ENCODE data around the gene CIITA. TPM values are rescaled to one million over a fixed set of nuclear protein-coding genes. Genes with fewer than 3 reads are reported as not detected.

The CIITA gene
- total and polyA plus RNA-seq, 9 of the 15 experiments (the other 6 are each of a cell fraction or from before 2014, with no cell fraction given): 0.01 to 0.20 (median 0.11) TPM; not detected in 4

GRCh38 chr16:10921536-10922327 is 44.7 kb downstream of the CIITA start:
- Histone ChIP-seq H3K27me3 (ENCODE audit: control insufficient read depth in 2 of 2, insufficient read depth in 2 of 2, low read length in 2 of 2) (no peaks in the 10 kb centered on the region), H3K36me3 (ENCODE audit: control insufficient read depth, insufficient read depth, low read length) (peaks cover under 1% of the 10 kb centered on the region; the same call in 1 of the 3 replicates), H3K9me1 (ENCODE audit: control insufficient read depth, insufficient read depth, low read length) (no peaks in the 10 kb centered on the region), H3K79me2 (ENCODE audit: control insufficient read depth, insufficient read depth, low read length) (no peaks in the 10 kb centered on the region), H3K4me3 (no peak overlapping the region), H3K4me1 (replicated peaks in 1 of 2; ENCODE audit: control insufficient read depth in 2 of 2, insufficient read depth in 2 of 2, low read length in 2 of 2) (peaks cover 3 to 13% of the 10 kb centered on the region in 2 experiments; a peak in 2 of 5 replicates), H4K20me1 (replicated peaks; ENCODE audit: control insufficient read depth, insufficient read depth, low read length) (no peaks in the 10 kb centered on the region; the same call in 1 of the 2 replicates), H3K9ac (ENCODE audit: insufficient read depth in 1 of 2, low read depth in 2 of 2, low read length in 2 of 2) (0 out of 4 replicates have a peak overlapping the region, but pooled peaks of 1 of the 2 experiments have one; percentile 15), H3K27ac (ENCODE audit: extremely low read depth, low read depth, low read length) (no peak overlapping the region), H3K9me3 (replicated peaks; ENCODE audit: control insufficient read depth, insufficient read depth, low read depth, low read length) (no peaks in the 10 kb centered on the region), H3K4me2 (ENCODE audit: insufficient read depth, low read length) (no peak overlapping the region), H2AFZ (ENCODE audit: low read depth, low read length) (no peak overlapping the region)
- in situ Hi-C loops (cut with MboI): no loop called here
- intact Hi-C loops (cut with micrococcal nuclease): no loop called here
- BruUV-seq (replicated peaks): no TSS peak
- CTCF ChIA-PET (ENCODE audit: low intra/inter-chr PET ratio): no interaction called here
- 71% methylated on average over 10 of the region's 10 CpGs for WGBS (ENCODE audit: insufficient coverage, low coverage, missing lambda C conversion rate)
- DNase-seq (ENCODE audit: extremely low read depth in 1 of 4, low spot score in 3 of 4): no peak
- no peak for FAIRE-seq
- POLR2A ChIA-PET: interaction anchor here (0.6 to 1.2 kb wide), 5 partner anchors 14 to 334 kb away, joined by 3 to 5 read pairs (median 3); partner anchors contain the start of gene NUBP1
- no peak for ATAC-seq
- TF ChIP-seq ZNF324 (CRISPR knock-in tag; IDR thresholded peaks at IDR 0.05) (no peak), TSC22D4 (tag; IDR thresholded peaks at IDR 0.05) (no peak), RBM22 (IDR thresholded peaks at IDR 0.05; ENCODE audit: low read depth, low read length, poor library complexity, severe bottlenecking) (no peak), SOX6 (IDR thresholded peaks at IDR 0.05) (no peak), ZNF175 (CRISPR knock-in tag; IDR thresholded peaks at IDR 0.05; ENCODE audit: low read depth) (no peak), HSF4 (CRISPR knock-in tag; IDR thresholded peaks at IDR 0.05; ENCODE audit: borderline replicate concordance) (no peak), RBM17 (IDR thresholded peaks at IDR 0.05; ENCODE audit: borderline replicate concordance, low read depth, low read length) (no peak), HCFC1 (IDR thresholded peaks at IDR 0.05; ENCODE audit: low read depth, low read length) (no peak), ZNF197 (CRISPR knock-in tag; IDR thresholded peaks at IDR 0.05; ENCODE audit: low read depth) (no peak), ELF2 (CRISPR knock-in tag; IDR thresholded peaks at IDR 0.05) (no peak), CCNT2 (IDR thresholded peaks at IDR 0.05; ENCODE audit: borderline replicate concordance, extremely low read depth, insufficient read length, low read depth, low read length) (no peak), HMG20B (CRISPR knock-in tag; IDR thresholded peaks at IDR 0.05) (no peak), PHTF2 (CRISPR knock-in tag; IDR thresholded peaks at IDR 0.05) (no peak), HDAC2 (IDR thresholded peaks at IDR 0.05) (peak; percentile 54; the same call in 1 of the 2 replicates), PTBP1 (IDR thresholded peaks at IDR 0.05; ENCODE audit: low read depth, low read length) (no peak), EGR1 (conservative IDR thresholded peaks at IDR 0.05) (no peak)
- TF ChIP-seq, protein P1, sequence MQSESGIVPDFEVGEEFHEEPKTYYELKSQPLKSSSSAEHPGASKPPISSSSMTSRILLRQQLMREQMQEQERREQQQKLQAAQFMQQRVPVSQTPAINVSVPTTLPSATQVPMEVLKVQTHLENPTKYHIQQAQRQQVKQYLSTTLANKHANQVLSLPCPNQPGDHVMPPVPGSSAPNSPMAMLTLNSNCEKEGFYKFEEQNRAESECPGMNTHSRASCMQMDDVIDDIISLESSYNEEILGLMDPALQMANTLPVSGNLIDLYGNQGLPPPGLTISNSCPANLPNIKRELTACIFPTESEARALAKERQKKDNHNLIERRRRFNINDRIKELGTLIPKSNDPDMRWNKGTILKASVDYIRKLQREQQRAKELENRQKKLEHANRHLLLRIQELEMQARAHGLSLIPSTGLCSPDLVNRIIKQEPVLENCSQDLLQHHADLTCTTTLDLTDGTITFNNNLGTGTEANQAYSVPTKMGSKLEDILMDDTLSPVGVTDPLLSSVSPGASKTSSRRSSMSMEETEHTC (IDR thresholded peaks at IDR 0.05): no peak
- TF ChIP-seq, protein P2, sequence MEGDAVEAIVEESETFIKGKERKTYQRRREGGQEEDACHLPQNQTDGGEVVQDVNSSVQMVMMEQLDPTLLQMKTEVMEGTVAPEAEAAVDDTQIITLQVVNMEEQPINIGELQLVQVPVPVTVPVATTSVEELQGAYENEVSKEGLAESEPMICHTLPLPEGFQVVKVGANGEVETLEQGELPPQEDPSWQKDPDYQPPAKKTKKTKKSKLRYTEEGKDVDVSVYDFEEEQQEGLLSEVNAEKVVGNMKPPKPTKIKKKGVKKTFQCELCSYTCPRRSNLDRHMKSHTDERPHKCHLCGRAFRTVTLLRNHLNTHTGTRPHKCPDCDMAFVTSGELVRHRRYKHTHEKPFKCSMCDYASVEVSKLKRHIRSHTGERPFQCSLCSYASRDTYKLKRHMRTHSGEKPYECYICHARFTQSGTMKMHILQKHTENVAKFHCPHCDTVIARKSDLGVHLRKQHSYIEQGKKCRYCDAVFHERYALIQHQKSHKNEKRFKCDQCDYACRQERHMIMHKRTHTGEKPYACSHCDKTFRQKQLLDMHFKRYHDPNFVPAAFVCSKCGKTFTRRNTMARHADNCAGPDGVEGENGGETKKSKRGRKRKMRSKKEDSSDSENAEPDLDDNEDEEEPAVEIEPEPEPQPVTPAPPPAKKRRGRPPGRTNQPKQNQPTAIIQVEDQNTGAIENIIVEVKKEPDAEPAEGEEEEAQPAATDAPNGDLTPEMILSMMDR (IDR thresholded peaks at IDR 0.05 in 2 of 3, conservative IDR thresholded peaks at IDR 0.05 in 1 of 3; ENCODE audit: insufficient read depth in 2 of 3, low read depth in 1 of 3, low read length in 3 of 3): no peak
- TF ChIP-seq, protein P3, sequence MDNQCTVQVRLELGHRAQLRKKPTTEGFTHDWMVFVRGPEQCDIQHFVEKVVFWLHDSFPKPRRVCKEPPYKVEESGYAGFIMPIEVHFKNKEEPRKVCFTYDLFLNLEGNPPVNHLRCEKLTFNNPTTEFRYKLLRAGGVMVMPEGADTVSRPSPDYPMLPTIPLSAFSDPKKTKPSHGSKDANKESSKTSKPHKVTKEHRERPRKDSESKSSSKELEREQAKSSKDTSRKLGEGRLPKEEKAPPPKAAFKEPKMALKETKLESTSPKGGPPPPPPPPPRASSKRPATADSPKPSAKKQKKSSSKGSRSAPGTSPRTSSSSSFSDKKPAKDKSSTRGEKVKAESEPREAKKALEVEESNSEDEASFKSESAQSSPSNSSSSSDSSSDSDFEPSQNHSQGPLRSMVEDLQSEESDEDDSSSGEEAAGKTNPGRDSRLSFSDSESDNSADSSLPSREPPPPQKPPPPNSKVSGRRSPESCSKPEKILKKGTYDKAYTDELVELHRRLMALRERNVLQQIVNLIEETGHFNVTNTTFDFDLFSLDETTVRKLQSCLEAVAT (IDR thresholded peaks at IDR 0.05): no peak
